Measurements from ENCODE around the gene RIPK1.
"Not testable (repeated sequence)": the region's sequence is repeated elsewhere in the genome, so short reads cannot be mapped to it uniquely, and the experiment has no call there.

RIPK1 gene

GRCh38 chr6:3023663-3024483 is 44.4 kb upstream of the RIPK1 start:
- Histone ChIP-seq H3K4me3 (ENCODE audit: low read depth, low read length) (peak overlapping the region; percentile 72), H3K4me1 (no peaks in the 10 kb centered on the region), H3K27me3 (no peaks in the 10 kb centered on the region), H3K9me3 (no peaks in the 10 kb centered on the region; the same call in 1 of the 2 replicates), H3K36me3 (no peaks in the 10 kb centered on the region)
- TF ChIP-seq, protein P1, sequence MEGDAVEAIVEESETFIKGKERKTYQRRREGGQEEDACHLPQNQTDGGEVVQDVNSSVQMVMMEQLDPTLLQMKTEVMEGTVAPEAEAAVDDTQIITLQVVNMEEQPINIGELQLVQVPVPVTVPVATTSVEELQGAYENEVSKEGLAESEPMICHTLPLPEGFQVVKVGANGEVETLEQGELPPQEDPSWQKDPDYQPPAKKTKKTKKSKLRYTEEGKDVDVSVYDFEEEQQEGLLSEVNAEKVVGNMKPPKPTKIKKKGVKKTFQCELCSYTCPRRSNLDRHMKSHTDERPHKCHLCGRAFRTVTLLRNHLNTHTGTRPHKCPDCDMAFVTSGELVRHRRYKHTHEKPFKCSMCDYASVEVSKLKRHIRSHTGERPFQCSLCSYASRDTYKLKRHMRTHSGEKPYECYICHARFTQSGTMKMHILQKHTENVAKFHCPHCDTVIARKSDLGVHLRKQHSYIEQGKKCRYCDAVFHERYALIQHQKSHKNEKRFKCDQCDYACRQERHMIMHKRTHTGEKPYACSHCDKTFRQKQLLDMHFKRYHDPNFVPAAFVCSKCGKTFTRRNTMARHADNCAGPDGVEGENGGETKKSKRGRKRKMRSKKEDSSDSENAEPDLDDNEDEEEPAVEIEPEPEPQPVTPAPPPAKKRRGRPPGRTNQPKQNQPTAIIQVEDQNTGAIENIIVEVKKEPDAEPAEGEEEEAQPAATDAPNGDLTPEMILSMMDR (IDR thresholded peaks at IDR 0.05; ENCODE audit: low read depth, low read length) = no peak
- DNase-seq = peak; percentile 92

DNA sequence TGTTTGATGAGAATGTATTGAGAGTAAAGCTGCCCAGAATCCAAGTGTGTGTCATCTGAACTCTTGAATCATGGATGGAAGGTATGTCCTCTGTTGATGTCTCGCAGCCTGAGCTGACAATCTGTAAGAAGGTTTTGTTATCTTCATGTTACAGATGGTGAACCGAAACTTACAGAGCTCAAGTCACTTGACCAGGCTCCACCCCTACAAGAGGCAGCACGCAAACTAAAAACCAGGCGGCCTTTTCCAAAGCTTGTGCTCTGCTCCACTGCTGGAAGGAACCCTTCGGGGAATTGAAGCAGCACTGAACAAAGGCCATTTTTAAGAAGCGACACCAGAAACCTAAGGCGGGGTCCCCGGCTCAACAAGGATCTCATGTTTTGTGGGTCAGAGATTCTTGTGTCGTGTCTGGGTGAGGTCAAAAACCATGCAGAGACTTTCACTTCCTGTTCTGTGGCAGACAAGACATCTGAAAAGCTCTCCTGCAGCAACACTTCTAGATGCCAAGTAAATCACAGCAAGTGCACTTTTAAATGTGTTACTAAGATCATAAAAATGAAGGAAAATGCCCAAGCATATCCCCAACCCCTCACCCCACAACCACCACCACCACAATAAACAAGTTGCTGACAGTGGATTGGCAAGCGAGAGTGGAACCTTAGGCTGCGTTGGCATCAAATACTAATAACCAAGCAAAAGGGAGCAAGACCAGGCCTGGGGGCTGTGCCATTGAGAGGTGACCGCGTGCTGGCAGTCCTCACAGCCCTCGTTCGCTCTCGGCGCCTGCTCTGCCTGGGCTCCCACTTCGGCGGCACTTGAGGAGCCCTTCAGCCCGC is 41.3 kb upstream of the RIPK1 start:
- H3K9me3 ChIP-seq = no peaks in the 10 kb centered on the region; the same call in 1 of the 2 replicates
- H3K4me3 ChIP-seq (ENCODE audit: low read depth, low read length) = no peak overlapping the region
- TF ChIP-seq, protein P1 (IDR thresholded peaks at IDR 0.05; ENCODE audit: low read depth, low read length) = no peak
- H3K36me3 ChIP-seq = no peaks in the 10 kb centered on the region
- no peaks in the 10 kb centered on the region for H3K4me1 ChIP-seq
- DNase-seq = no peak
- H3K27me3 ChIP-seq = no peaks in the 10 kb centered on the region

DNA sequence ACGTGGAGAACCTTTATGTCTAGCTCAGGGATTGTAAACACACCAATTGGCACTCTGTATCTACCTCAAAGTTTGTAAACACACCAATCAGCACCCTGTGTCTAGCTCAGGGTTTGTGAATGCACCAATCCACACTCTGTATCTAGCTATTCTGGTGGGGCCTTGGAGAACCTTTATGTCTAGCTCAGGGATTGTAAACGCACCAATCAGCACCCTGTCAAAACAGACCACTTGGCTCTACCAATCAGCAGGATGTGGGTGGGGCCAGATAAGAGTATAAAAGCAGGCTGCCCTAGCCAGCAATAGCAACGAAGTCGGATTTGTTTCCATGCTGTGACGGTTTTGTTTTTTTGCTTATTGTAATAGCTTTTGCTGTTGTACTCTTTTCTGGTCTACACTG is 40.1 kb upstream of the RIPK1 start:
- not testable (repeated sequence) for DNase-seq; H3K4me1 ChIP-seq; H3K36me3 ChIP-seq; H3K9me3 ChIP-seq; H3K4me3 ChIP-seq (ENCODE audit: low read depth, low read length); H3K27me3 ChIP-seq

- Histone ChIP-seq H3K4me3 (ENCODE audit: low read depth, low read length) (no peak overlapping the region), H3K36me3 (no peaks in the 10 kb centered on the region), H3K4me1 (no peaks in the 10 kb centered on the region), H3K9me3 (no peaks in the 10 kb centered on the region; the same call in 1 of the 2 replicates), H3K27me3 (no peaks in the 10 kb centered on the region)
- no peak for DNase-seq
- TF ChIP-seq, protein P1 (IDR thresholded peaks at IDR 0.05; ENCODE audit: low read depth, low read length) = no peak
These were observed 36.2 kb upstream of the RIPK1 start for GRCh38 chr6:3031857-3032640.

- Histone ChIP-seq H3K9me3 (no peaks in the 10 kb centered on the region; the same call in 1 of the 2 replicates), H3K36me3 (no peaks in the 10 kb centered on the region), H3K27me3 (no peaks in the 10 kb centered on the region), H3K4me1 (no peaks in the 10 kb centered on the region), H3K4me3 (ENCODE audit: low read depth, low read length) (no peak overlapping the region)
- DNase-seq = no peak
- TF ChIP-seq, protein P1 (IDR thresholded peaks at IDR 0.05; ENCODE audit: low read depth, low read length) = no peak
These were observed 35.3 kb upstream of the RIPK1 start for GRCh38 chr6:3032986-3033385.

DNA sequence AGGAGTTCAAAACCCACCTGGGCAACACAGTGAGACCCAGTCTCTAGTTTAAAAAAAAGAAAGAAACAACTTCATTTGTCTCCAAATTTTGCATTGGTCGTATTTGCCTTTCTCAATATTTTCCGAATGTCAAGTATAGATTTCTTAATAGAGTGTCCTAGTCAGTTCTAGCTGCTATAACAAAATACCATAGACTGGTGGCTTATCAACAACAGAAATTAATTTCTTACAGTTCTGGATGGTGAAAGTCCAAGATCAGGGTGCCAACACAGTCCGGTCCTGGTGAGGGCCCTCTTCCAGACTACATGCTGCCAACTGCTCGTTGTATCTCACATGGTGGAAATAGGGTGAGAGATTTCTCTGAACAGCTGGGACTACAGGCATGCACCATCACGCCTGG is 34.6 kb upstream of the RIPK1 start:
- no peaks in the 10 kb centered on the region for H3K36me3 ChIP-seq
- no peak for DNase-seq
- TF ChIP-seq, protein P1 (IDR thresholded peaks at IDR 0.05; ENCODE audit: low read depth, low read length) = no peak
- no peaks in the 10 kb centered on the region for H3K4me1 ChIP-seq
- H3K27me3 ChIP-seq = no peaks in the 10 kb centered on the region
- no peak overlapping the region for H3K4me3 ChIP-seq (ENCODE audit: low read depth, low read length)
- H3K9me3 ChIP-seq = no peaks in the 10 kb centered on the region
